GM12891 (cell line): ENCODE measurements around the gene STX19.

ENCODE experiments used
- PAX5 ChIP-seq: IDR thresholded peaks from 2 replicates; pipeline ENCODE4 v1.6.1; 2011; ENCODE audit warnings: low read length, moderate library complexity, mild to moderate bottlenecking; ENCODE audit not compliant: insufficient read depth, severe bottlenecking
- POLR2A ChIP-seq: IDR thresholded peaks from 2 replicates; pipeline ENCODE4 v1.6.1; 2011; ENCODE audit warnings: low read depth, low read length, control low read depth
- POLR2AphosphoS5 ChIP-seq: IDR thresholded peaks from 2 replicates; pipeline ENCODE4 v1.6.1; 2011; ENCODE audit warnings: low read depth, low read length, control low read depth
- POU2F2 ChIP-seq: IDR thresholded peaks from 2 replicates; pipeline ENCODE4 v1.6.1; 2011; ENCODE audit warnings: low read depth, mild to moderate bottlenecking, control low read depth, low read length, moderate library complexity
- SPI1 ChIP-seq: IDR thresholded peaks from 2 replicates; pipeline ENCODE4 v1.6.1; 2011; ENCODE audit warnings: low read depth, low read length, control low read depth
- TAF1 ChIP-seq: IDR thresholded peaks from 2 replicates; pipeline ENCODE4 v1.6.1; 2011; ENCODE audit warnings: low read depth, low read length, control low read depth

- TF ChIP-seq SPI1 = peak; percentile 68
- TF ChIP-seq POLR2AphosphoS5 = no peak
- TF ChIP-seq POLR2A = no peak
- no peak for TF ChIP-seq POU2F2
- TF ChIP-seq TAF1 = no peak
- TF ChIP-seq PAX5 = no peak
These were observed 55.0 kb downstream of the STX19 start, which contains the start of gene PROS1 for GRCh38 chr3:93973131-93974126.
